Liver (tissue), 9 donors: ENCODE measurements around the gene ST3GAL3. TPM values are rescaled to one million over a fixed set of nuclear protein-coding genes. Genes with fewer than 3 reads are reported as not detected.

Experiments used
- DNase-seq: peaks from one replicate; pipeline ENCODE4 v3.0.0-alpha.2; 2017; ENCODE audit warnings: low spot score
- H3K27ac ChIP-seq, 2 donors: one replicate each; pipeline ENCODE4 v1.7.0; 2013; ENCODE audit warnings: inconsistent platforms in 2 of 2, low read length in 2 of 2, control low read depth in 1 of 2, low read depth in 1 of 2, mild to moderate bottlenecking in 1 of 2
- H3K27me3 ChIP-seq, 4 donors: one replicate each; pipeline versions ENCODE4 v1.6.1 to v1.7.0; 2013; ENCODE audit warnings: low read length in 3 of 4, inconsistent platforms in 1 of 4, mild to moderate bottlenecking in 1 of 4, moderate library complexity in 1 of 4; ENCODE audit not compliant: control insufficient read depth in 4 of 4, insufficient read depth in 4 of 4
- H3K36me3 ChIP-seq, 4 donors: one replicate each; pipeline versions ENCODE4 v1.6.1 to v1.7.0; 2013; ENCODE audit warnings: low read length in 3 of 4, mild to moderate bottlenecking in 3 of 4, low read depth in 1 of 4, moderate library complexity in 1 of 4; ENCODE audit not compliant: control insufficient read depth in 4 of 4, insufficient read depth in 3 of 4
- H3K4me1 ChIP-seq, 4 donors: one replicate each; pipeline versions ENCODE4 v1.6.1 to v1.7.0; 2013; ENCODE audit warnings: low read length in 3 of 4, mild to moderate bottlenecking in 3 of 4, moderate library complexity in 1 of 4; ENCODE audit not compliant: control insufficient read depth in 4 of 4, insufficient read depth in 4 of 4
- H3K4me3 ChIP-seq, 3 donors: one replicate each; pipeline versions ENCODE4 v1.6.1 to v1.7.0; 2013; ENCODE audit warnings: low read length in 3 of 3, control low read depth in 1 of 3, low read depth in 1 of 3, mild to moderate bottlenecking in 1 of 3
- H3K9ac ChIP-seq, 2 donors: one replicate each; pipeline ENCODE4 v1.7.0; 2013; ENCODE audit warnings: low read length in 2 of 2, mild to moderate bottlenecking in 2 of 2, moderate library complexity in 2 of 2, control low read depth in 1 of 2, low read depth in 1 of 2
- H3K9me3 ChIP-seq, 4 donors: one replicate each; pipeline versions ENCODE4 v1.6.1 to v1.7.0; 2013; ENCODE audit warnings: low read length in 3 of 4; ENCODE audit not compliant: control insufficient read depth in 4 of 4
- ATF3 ChIP-seq: IDR thresholded peaks from 2 replicates; pipeline ENCODE4 v1.6.1; 2016; ENCODE audit warnings: antibody characterized with exemption
- FOXA2 ChIP-seq: IDR thresholded peaks from 2 replicates; pipeline ENCODE4 v1.6.1; 2016; ENCODE audit warnings: antibody characterized with exemption
- HNF4A ChIP-seq, 2 donors: conservative IDR thresholded peaks; 2 replicates each; pipeline ENCODE4 v1.6.1; 2016; ENCODE audit warnings: antibody characterized with exemption in 2 of 2, mild to moderate bottlenecking in 2 of 2
- JUND ChIP-seq, 2 donors: IDR thresholded peaks; 2 replicates each; pipeline ENCODE4 v1.6.1; 2016; ENCODE audit warnings: antibody characterized with exemption in 2 of 2
- NR2F2 ChIP-seq: IDR thresholded peaks from 2 replicates; pipeline ENCODE4 v1.6.1; 2016; ENCODE audit warnings: antibody characterized with exemption
- RXRA ChIP-seq, 2 donors: IDR thresholded peaks; 2 replicates each; pipeline ENCODE4 v1.6.1; 2017 to 2018; ENCODE audit warnings: antibody characterized with exemption in 2 of 2, mild to moderate bottlenecking in 1 of 2
- SP1 ChIP-seq: IDR thresholded peaks from 2 replicates; pipeline ENCODE4 v1.6.1; 2018; ENCODE audit warnings: antibody characterized with exemption, mild to moderate bottlenecking
- TAF1 ChIP-seq: conservative IDR thresholded peaks from 2 replicates; pipeline ENCODE4 v1.6.1; 2016; ENCODE audit warnings: antibody characterized with exemption, mild to moderate bottlenecking
- WGBS: extraction: QIAGEN DNeasy Blood & Tissue Kit; methylation state at CpG from one replicate; pipeline ENCODE4 v1.1.7; 2013; 5-methylcytosine and 5-hydroxymethylcytosine counted together
- polyA plus RNA-seq, 2 donors: library from polyadenylated mRNA; stranded (reverse) in 1 of 2; unstranded in 1 of 2; fragments of 200-250 nt in 1 of 2; fragments of >200 nt in 1 of 2; fragmentation: Nextera tagmentation in 1 of 2; extraction: Ambion mirVana in 1 of 2; gene quantifications; one replicate each; pipeline versions ENCODE4 v1.2.1 to v1.2.3, GENCODE V29; 2013 to 2015
- total RNA-seq, 2 donors: library from RNA; depleted of rRNA; stranded (reverse); fragments of >200 nt; gene quantifications; one replicate each; pipeline ENCODE4 v1.2.3, GENCODE V29; 2014
- TF ChIP-seq, protein P1 (sequence below): IDR thresholded peaks from 2 replicates; pipeline ENCODE4 v1.6.1; 2016; ENCODE audit warnings: antibody characterized with exemption, mild to moderate bottlenecking
- donor health status: healthy.
- donor health status: healthy.
- donor health status: healthy.
- donor health status: healthy.
- donor health status: healthy.

The ST3GAL3 gene, protein sequence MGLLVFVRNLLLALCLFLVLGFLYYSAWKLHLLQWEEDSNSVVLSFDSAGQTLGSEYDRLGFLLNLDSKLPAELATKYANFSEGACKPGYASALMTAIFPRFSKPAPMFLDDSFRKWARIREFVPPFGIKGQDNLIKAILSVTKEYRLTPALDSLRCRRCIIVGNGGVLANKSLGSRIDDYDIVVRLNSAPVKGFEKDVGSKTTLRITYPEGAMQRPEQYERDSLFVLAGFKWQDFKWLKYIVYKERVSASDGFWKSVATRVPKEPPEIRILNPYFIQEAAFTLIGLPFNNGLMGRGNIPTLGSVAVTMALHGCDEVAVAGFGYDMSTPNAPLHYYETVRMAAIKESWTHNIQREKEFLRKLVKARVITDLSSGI
- 10 to 100 TPM; 11.3 to 11.4 TPM for total RNA-seq
- polyA plus RNA-seq, result 1 to 10 TPM; 4.9 to 5.0 TPM

DNA sequence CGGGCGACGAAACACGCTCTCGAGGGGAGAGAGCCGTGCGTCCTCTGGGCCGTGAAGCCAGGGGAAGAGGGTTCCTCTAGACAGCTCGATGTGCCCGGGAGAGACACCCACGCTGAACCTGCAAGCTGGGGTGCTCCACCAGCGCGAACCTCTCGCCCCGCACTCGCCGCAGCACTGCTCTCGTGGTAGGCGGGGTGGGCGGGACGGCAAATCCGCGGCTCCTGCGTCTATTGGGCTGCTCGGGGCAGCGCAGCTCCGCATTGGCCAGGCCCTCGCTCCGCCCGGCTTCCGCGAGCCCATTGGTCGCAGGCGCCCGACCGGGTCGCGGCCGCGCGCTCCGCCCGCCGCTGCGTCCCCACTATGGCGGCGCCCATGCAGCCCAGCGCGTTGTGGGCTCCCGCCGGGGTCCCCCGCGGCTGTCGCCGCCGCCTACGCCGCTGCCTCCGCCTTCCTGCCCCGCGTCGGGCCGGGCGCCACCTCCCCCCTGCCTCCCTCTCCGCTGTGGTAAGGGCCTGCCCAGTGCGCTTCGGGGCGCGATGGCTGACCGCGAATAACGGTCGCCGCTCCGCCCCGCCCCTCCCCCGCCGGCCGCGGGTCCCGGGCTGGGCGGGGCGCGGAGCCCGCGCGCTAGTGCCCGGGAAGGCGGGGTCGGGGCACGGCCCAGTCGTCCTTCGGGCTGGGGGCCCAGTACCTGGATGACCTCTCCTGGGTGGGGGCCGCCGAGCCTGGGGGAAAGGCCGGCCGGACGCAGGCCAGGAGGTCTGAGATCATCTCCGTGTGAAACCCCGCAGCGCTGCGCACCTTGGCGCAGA lies at the start of gene ST3GAL3:
TSS of gene ST3GAL3 (plus strand) at position 347 of the 812 bp plus-strand sequence. CDS start 28,727 bp downstream, outside the sequence.
- Histone ChIP-seq H3K4me1 (peaks cover 0 to 31% (median 22%) of the 10 kb centered on the region in 4 donors), H3K9ac (peak within 1 kb of the TSS; percentile 73 to 85), H3K27ac (peak within 1 kb of the TSS; percentile 80 to 83), H3K4me3 (peak within 1 kb of the TSS; percentile 76 to 87 (median 84)), H3K9me3 (no peaks in the 10 kb centered on the region), H3K27me3 (no peaks in the 10 kb centered on the region), H3K36me3 (peaks cover 0 to 21% (median 18%) of the 10 kb centered on the region in 4 donors)
- DNase-seq, result peak; percentile 93
- under 1% methylated on average over 103 of the region's 103 CpGs for WGBS
- peak; percentile 41 to 42 for TF ChIP-seq RXRA (IDR thresholded peaks at IDR 0.05)
- TF ChIP-seq HNF4A (conservative IDR thresholded peaks at IDR 0.05), result peak in 1 of 2 donors; percentile 9
- TF ChIP-seq TAF1, result no peak

DNA sequence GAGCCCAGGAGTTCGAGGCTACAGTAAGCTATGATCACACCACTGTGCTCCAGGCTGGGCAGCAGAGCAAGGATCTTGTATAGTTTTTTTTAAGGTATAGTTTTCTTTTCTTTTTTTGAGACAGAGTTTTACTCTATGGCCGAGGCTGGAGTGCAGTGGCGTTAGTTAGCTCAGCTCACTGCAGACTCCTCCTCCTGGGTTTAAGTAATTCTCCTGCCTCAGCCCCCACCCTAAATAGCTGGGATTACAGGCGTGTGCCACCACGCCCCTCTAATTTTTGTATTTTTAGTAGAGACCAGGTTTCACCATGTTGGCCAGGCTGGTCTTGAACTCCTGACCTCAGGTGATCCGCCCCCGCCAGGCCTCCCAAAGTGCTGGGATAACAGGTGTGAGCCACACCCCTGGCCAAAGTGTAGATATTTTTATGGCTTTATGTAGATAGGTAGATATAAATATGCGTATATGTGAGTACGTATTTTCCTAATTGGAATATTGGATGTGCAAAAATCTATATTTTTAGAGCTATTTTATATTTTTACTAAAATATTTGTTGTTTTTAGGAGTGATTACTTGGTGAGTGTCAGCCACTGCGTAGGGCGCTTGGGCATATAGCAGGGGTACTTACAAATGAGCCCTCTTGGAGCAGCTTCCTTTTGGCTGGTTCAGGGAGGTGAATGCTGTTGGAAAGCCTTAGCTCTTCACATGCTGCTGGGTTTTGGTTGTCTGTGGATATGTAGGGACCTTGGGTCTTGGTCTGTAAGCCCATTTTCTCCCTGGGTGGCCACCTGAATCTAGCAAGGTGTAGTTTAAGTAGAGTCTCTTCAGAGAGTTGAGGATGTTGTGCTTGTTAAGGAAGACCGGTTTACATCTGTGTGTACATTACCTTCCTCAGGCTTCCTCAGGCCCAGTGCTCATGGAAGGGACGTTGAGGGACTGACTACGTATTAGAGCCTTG lies 47.8 kb upstream of the ST3GAL3 start:
- H3K4me3 ChIP-seq, result no peak overlapping the region
- no peak overlapping the region for H3K27ac ChIP-seq
- no peak for DNase-seq
- H3K9me3 ChIP-seq, result no peaks in the 10 kb centered on the region
- TF ChIP-seq NR2F2, result no peak
- no peak for TF ChIP-seq SP1
- TF ChIP-seq JUND (IDR thresholded peaks at IDR 0.05), result no peak
- no peak for TF ChIP-seq FOXA2
- no peak for TF ChIP-seq HNF4A (conservative IDR thresholded peaks at IDR 0.05)
- TF ChIP-seq ATF3, result no peak
- no peak for TF ChIP-seq TAF1
- TF ChIP-seq, protein P1, sequence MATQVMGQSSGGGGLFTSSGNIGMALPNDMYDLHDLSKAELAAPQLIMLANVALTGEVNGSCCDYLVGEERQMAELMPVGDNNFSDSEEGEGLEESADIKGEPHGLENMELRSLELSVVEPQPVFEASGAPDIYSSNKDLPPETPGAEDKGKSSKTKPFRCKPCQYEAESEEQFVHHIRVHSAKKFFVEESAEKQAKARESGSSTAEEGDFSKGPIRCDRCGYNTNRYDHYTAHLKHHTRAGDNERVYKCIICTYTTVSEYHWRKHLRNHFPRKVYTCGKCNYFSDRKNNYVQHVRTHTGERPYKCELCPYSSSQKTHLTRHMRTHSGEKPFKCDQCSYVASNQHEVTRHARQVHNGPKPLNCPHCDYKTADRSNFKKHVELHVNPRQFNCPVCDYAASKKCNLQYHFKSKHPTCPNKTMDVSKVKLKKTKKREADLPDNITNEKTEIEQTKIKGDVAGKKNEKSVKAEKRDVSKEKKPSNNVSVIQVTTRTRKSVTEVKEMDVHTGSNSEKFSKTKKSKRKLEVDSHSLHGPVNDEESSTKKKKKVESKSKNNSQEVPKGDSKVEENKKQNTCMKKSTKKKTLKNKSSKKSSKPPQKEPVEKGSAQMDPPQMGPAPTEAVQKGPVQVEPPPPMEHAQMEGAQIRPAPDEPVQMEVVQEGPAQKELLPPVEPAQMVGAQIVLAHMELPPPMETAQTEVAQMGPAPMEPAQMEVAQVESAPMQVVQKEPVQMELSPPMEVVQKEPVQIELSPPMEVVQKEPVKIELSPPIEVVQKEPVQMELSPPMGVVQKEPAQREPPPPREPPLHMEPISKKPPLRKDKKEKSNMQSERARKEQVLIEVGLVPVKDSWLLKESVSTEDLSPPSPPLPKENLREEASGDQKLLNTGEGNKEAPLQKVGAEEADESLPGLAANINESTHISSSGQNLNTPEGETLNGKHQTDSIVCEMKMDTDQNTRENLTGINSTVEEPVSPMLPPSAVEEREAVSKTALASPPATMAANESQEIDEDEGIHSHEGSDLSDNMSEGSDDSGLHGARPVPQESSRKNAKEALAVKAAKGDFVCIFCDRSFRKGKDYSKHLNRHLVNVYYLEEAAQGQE, result no peak
- H3K4me1 ChIP-seq, result no peaks in the 10 kb centered on the region
- H3K36me3 ChIP-seq, result peaks cover 35 to 76% (median 70%) of the 10 kb centered on the region in 4 donors
- 93% methylated on average over 14 of the region's 14 CpGs for WGBS
- no peak overlapping the region for H3K9ac ChIP-seq
- no peaks in the 10 kb centered on the region for H3K27me3 ChIP-seq
